22Rv1 (cell line): ENCODE data around the gene ZFP1.

Experiments
- CTCF ChIP-seq: fragments of 450-650 bp; IDR thresholded peaks from 2 replicates; pipeline ENCODE4 v1.5.1; 2017; ENCODE audit warnings: mild to moderate bottlenecking
- ZFX ChIP-seq: fragments of 450-650 bp; IDR thresholded peaks from 2 replicates; pipeline ENCODE4 v1.6.1; 2017; ENCODE audit warnings: antibody characterized with exemption, borderline replicate concordance

GRCh38 chr16:75148311-75149195, at the start of gene ZFP1:
- TF ChIP-seq CTCF (no peak), ZFX (no peak)
